PC-3 (cell line): ENCODE results near the gene CPA2.

Experiments used
- CTCF ChIP-seq: fragments of 300-600 bp; sonication (generic); conservative IDR thresholded peaks from 2 replicates; pipeline ENCODE4 v1.5.1; 2017; ENCODE audit warnings: antibody characterized with exemption, low read depth, mild to moderate bottlenecking, low read length
- EZH2 ChIP-seq: fragments of 300-600 bp; sonication (generic); IDR thresholded peaks from one replicate; pipeline ENCODE4 v1.6.1; 2017; ENCODE audit warnings: antibody characterized with exemption, mild to moderate bottlenecking, low read length; ENCODE audit not compliant: unreplicated experiment

- TF ChIP-seq CTCF (no peak), EZH2 (no peak)
Measured at GRCh38 chr7:130234078-130234477, 32.6 kb upstream of the CPA2 start.
